CD14-positive monocyte (primary cell): Measurements from ENCODE around the gene DDC. TPM values are rescaled to one million over a fixed set of nuclear protein-coding genes. Genes with fewer than 3 reads are reported as not detected.

ENCODE experiments used
- DNase-seq, 3 donors: peaks; one replicate each; pipeline ENCODE4 v3.0.0-alpha.2; 2011 to 2022
- H2AFZ ChIP-seq: 2 replicates; pipeline ENCODE4 v1.6.0; 2012; ENCODE audit warnings: mild to moderate bottlenecking, low read depth, low read length, inconsistent platforms; ENCODE audit not compliant: insufficient read depth, poor library complexity, severe bottlenecking
- H3K27ac ChIP-seq, 2 donors: 1 replicate in 1 of 2; 2 replicates in 1 of 2; pipeline ENCODE4 v1.5.1; 2012 to 2013; ENCODE audit warnings: low read length in 2 of 2, control low read depth in 1 of 2, inconsistent platforms in 1 of 2, low read depth in 1 of 2, mild to moderate bottlenecking in 1 of 2
- H3K27me3 ChIP-seq, 2 donors: one replicate each; pipeline versions ENCODE4 v1.6.0 to v1.6.1; 2011 to 2013; ENCODE audit warnings: low read length in 2 of 2; ENCODE audit not compliant: control insufficient read depth in 2 of 2, insufficient read depth in 2 of 2
- H3K36me3 ChIP-seq, 2 donors: replicated peaks in 1 of 2; 1 replicate in 1 of 2; 2 replicates in 1 of 2; pipeline versions ENCODE4 v1.5.1 to v1.6.1; 2012 to 2013; ENCODE audit warnings: low read length in 2 of 2, control low read depth in 1 of 2, inconsistent platforms in 1 of 2, mild to moderate bottlenecking in 1 of 2; ENCODE audit not compliant: insufficient read depth in 2 of 2, control insufficient read depth in 1 of 2
- H3K4me1 ChIP-seq, 2 donors: 1 replicate in 1 of 2; 2 replicates in 1 of 2; pipeline versions ENCODE4 v1.5.1 to v1.6.1; 2012 to 2013; ENCODE audit warnings: low read length in 2 of 2, control low read depth in 1 of 2, inconsistent platforms in 1 of 2, mild to moderate bottlenecking in 1 of 2, moderate library complexity in 1 of 2; ENCODE audit not compliant: insufficient read depth in 2 of 2, control insufficient read depth in 1 of 2
- H3K4me2 ChIP-seq: replicated peaks from 2 replicates; pipeline ENCODE3; 2012; ENCODE audit warnings: low read length, moderate library complexity, mild to moderate bottlenecking; ENCODE audit not compliant: poor library complexity, severe bottlenecking; ENCODE audit errors: extremely low read depth
- H3K4me3 ChIP-seq, 3 experiments: fragments of 200-600 bp in 1 of 3; sonication (generic) in 1 of 3; replicated peaks in 1 of 3; 1 replicate in 2 of 3; 2 replicates in 1 of 3; pipeline ENCODE4 v1.5.1; 2011 to 2013; ENCODE audit warnings: low read length in 3 of 3, mild to moderate bottlenecking in 3 of 3, control low read depth in 2 of 3, low read depth in 2 of 3, inconsistent platforms in 1 of 3, moderate library complexity in 1 of 3
- H3K79me2 ChIP-seq: 2 replicates; pipeline ENCODE4 v1.6.0; 2012; ENCODE audit warnings: mild to moderate bottlenecking, control low read depth, inconsistent platforms, low read length, moderate library complexity; ENCODE audit not compliant: insufficient read depth
- H3K9ac ChIP-seq: 2 replicates; pipeline ENCODE4 v1.6.0; 2017; ENCODE audit warnings: low read length, mild to moderate bottlenecking; ENCODE audit not compliant: insufficient read depth, poor library complexity, severe bottlenecking
- H3K9me3 ChIP-seq, 2 donors: replicated peaks in 1 of 2; 1 replicate in 1 of 2; 2 replicates in 1 of 2; pipeline versions ENCODE4 v1.5.1 to v1.6.1; 2012 to 2013; ENCODE audit warnings: low read length in 2 of 2, control low read depth in 1 of 2; ENCODE audit not compliant: control insufficient read depth in 1 of 2, insufficient read depth in 1 of 2
- H4K20me1 ChIP-seq: 2 replicates; pipeline ENCODE4 v1.6.0; 2012; ENCODE audit warnings: mild to moderate bottlenecking, low read length, control low read depth, moderate library complexity; ENCODE audit not compliant: insufficient read depth
- H3K27ac Mint-ChIP-seq, 7 donors: one replicate each; pipeline ENCODE4 v1.8.0; 2020; ENCODE audit warnings: mild to moderate bottlenecking in 7 of 7, mixed read lengths in 7 of 7, moderate library complexity in 6 of 7, inconsistent platforms in 2 of 7
- H3K27me3 Mint-ChIP-seq, 3 donors: one replicate each; pipeline ENCODE4 v1.8.0; 2021 to 2022; ENCODE audit warnings: low read depth in 3 of 3, mild to moderate bottlenecking in 3 of 3, mixed read lengths in 3 of 3, moderate library complexity in 3 of 3, inconsistent platforms in 1 of 3
- H3K36me3 Mint-ChIP-seq, 2 donors: one replicate each; pipeline ENCODE4 v1.8.0; 2020; ENCODE audit warnings: mixed read lengths in 2 of 2, inconsistent platforms in 1 of 2, mild to moderate bottlenecking in 1 of 2
- H3K4me1 Mint-ChIP-seq: one replicate; pipeline ENCODE4 v1.8.0; 2020; ENCODE audit warnings: mild to moderate bottlenecking, mixed read lengths
- H3K4me3 Mint-ChIP-seq, 2 donors: one replicate each; pipeline ENCODE4 v1.8.0; 2020; ENCODE audit warnings: mild to moderate bottlenecking in 2 of 2, mixed read lengths in 2 of 2, moderate library complexity in 1 of 2
- H3K9me3 Mint-ChIP-seq, 7 donors: one replicate each; pipeline ENCODE4 v1.8.0; 2020 to 2022; ENCODE audit warnings: mixed read lengths in 7 of 7, mild to moderate bottlenecking in 6 of 7, moderate library complexity in 6 of 7, inconsistent platforms in 2 of 7
- CTCF ChIP-seq: fragments of 200-600 bp; IDR thresholded peaks from one replicate; pipeline ENCODE4 v1.8.0; 2022; ENCODE audit warnings: antibody characterized with exemption, mild to moderate bottlenecking
- WGBS: methylation state at CpG from one replicate; pipeline ENCODE4 v1.1.5; 2013; ENCODE audit warnings: missing lambda C conversion rate; ENCODE audit not compliant: insufficient coverage; 5-methylcytosine and 5-hydroxymethylcytosine counted together
- intact Hi-C, 2 donors: fragments of 100-400 bp; cut with micrococcal nuclease; formaldehyde crosslinking; loops; one replicate each; pipeline versions ENCODE4 v1.15.0 to v1.15.1; 2023
- polyA plus RNA-seq, 3 donors: library from polyadenylated mRNA; depleted of rRNA in 1 of 3; unstranded in 2 of 3; stranded (reverse) in 1 of 3; fragments of 300-500 nt in 2 of 3; fragments of >200 nt in 1 of 3; fragmentation: Illumina TruSeq in 2 of 3; gene quantifications; 1 replicate in 2 of 3; 2 replicates in 1 of 3; pipeline ENCODE4 v1.2.3, GENCODE V29; 2012 to 2021

DDC gene
- polyA plus RNA-seq, 3 donors = not detected

GRCh38 chr7:50507898-50508470, 57.2 kb downstream of the DDC start:
- no peaks in the 10 kb centered on the region for H3K27me3 ChIP-seq
- no peaks in the 10 kb centered on the region for H3K36me3 ChIP-seq
- 80% methylated on average over 6 of the region's 7 CpGs for WGBS
- H3K79me2 ChIP-seq = no peaks in the 10 kb centered on the region
- no peak overlapping the region for H2AFZ ChIP-seq
- Mint-ChIP-seq H3K27me3 (peaks cover 0 to 4% (median 2%) of the 10 kb centered on the region in 3 donors), H3K4me3 (no peak overlapping the region), H3K27ac (no peak overlapping the region), H3K9me3 (peaks cover 0 to 2% (median 0%) of the 10 kb centered on the region in 7 donors), H3K36me3 (no peaks in the 10 kb centered on the region), H3K4me1 (no peaks in the 10 kb centered on the region)
- H3K4me2 ChIP-seq = no peak overlapping the region
- no peak overlapping the region for H3K27ac ChIP-seq
- no peak for TF ChIP-seq CTCF
- no peak overlapping the region for H3K4me3 ChIP-seq
- no peaks in the 10 kb centered on the region for H3K9me3 ChIP-seq
- H3K4me1 ChIP-seq = no peaks in the 10 kb centered on the region
- H4K20me1 ChIP-seq = no peaks in the 10 kb centered on the region
- H3K9ac ChIP-seq = no peak overlapping the region
- no peak for DNase-seq
- intact Hi-C loops = no loop called here

GRCh38 chr7:50505553-50506210, 59.5 kb downstream of the DDC start:
- H3K4me2 ChIP-seq = no peak overlapping the region
- no peaks in the 10 kb centered on the region for H3K9me3 ChIP-seq
- H3K4me3 ChIP-seq = no peak overlapping the region
- H2AFZ ChIP-seq = no peak overlapping the region
- no peaks in the 10 kb centered on the region for H3K36me3 ChIP-seq
- H3K27ac ChIP-seq = no peak overlapping the region
- H3K27me3 Mint-ChIP-seq = peaks cover 0 to 4% (median 2%) of the 10 kb centered on the region in 3 donors
- TF ChIP-seq CTCF = no peak
- 50% methylated on average over 9 of the region's 10 CpGs for WGBS
- H3K27me3 ChIP-seq = no peaks in the 10 kb centered on the region
- H3K9me3 Mint-ChIP-seq = peaks cover 0 to 2% (median 1%) of the 10 kb centered on the region in 7 donors
- H4K20me1 ChIP-seq = no peaks in the 10 kb centered on the region
- H3K4me3 Mint-ChIP-seq = no peak overlapping the region
- no peaks in the 10 kb centered on the region for H3K4me1 ChIP-seq
- H3K4me1 Mint-ChIP-seq = no peaks in the 10 kb centered on the region
- H3K27ac Mint-ChIP-seq = peak overlapping the region in 1 of 7 donors; percentile 72
- no peaks in the 10 kb centered on the region for H3K36me3 Mint-ChIP-seq
- intact Hi-C loops = no loop called here
- H3K79me2 ChIP-seq = no peaks in the 10 kb centered on the region
- no peak for DNase-seq
- H3K9ac ChIP-seq = no peak overlapping the region
